GM10847 (cell line): ENCODE data around the gene CCDC192.

ENCODE experiments used
- POLR2A ChIP-seq: IDR thresholded peaks from 2 replicates; pipeline ENCODE4 v1.6.1; 2011; ENCODE audit not compliant: insufficient read length; ENCODE audit errors: extremely low read depth

The CCDC192 gene

DNA sequence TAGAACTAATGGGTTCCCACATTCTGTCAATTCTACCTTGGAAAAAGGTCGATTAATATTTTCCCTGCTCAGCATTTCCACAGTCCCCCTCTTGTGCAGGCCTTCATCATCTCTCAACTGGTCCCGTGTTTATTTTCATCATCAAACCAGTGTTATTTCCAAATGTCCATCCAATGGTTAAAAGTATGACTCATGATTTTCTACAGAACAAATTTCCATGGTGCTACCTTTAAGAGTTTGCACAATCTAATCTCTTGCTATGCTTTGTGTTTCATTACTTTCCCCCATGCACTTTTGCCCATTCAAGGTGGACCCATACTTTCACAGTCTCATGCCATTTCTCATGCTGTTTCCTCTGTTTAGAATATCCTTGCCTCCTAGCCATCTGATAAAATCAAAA is 143.7 kb downstream of the CCDC192 start:
- no peak for TF ChIP-seq POLR2A

DNA sequence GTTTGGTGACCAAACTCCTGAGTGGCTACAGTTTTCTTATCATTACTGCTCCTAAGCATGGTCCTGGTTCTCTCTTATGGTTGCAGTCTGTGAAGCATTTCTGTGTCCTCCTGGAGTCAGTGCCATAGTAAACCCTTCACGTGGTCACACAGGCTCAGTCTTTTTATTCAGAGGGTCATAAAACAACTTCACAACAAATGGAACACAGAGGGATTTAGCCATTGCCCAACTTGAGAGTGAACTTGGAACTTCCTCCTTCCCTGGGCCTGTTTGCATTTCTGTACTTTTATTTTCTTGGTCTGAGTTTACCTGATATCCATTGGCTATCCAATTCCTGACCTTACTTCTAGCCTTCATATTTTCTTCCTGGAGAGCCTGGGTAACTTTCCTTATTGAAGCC is 144.9 kb downstream of the CCDC192 start:
- no peak for TF ChIP-seq POLR2A

DNA sequence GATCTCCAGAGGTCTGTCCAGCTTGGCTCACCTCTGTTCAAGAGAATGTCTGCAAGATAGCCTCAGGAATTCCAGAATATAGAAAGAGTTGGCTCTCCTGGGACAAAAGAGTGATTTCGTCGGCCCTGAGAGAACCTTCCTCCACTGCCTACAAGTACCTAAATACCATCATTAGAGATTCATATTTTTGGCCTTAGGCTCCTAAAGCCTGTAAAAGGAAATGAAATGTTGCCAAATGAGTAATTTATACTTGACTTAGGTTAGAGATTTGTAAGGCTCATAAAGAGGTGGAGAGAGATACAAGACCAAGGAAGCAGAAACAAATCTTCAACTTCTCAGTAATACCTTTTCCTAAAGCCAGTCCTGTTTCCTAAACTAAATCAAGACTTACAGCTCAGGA is 146.2 kb downstream of the CCDC192 start:
- no peak for TF ChIP-seq POLR2A

DNA sequence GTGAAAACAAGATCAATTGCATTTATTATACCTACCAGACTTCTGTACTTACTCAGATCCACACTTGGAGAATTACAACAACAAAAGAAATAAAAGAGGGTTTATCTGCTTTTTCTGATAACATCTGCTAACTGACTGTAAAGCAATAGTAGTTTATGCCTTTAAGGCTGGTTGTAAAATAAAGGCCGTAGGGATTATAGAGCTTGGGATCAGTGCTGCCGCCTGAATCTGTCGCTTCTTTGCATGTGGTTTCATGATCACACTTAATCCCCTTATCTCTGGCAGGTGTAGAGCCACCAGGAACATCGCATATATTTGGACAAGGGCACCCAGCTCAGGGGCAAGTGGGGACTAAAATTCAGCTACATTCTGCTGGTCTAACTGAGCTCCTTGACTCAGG is 146.7 kb downstream of the CCDC192 start:
- TF ChIP-seq POLR2A, result no peak

DNA sequence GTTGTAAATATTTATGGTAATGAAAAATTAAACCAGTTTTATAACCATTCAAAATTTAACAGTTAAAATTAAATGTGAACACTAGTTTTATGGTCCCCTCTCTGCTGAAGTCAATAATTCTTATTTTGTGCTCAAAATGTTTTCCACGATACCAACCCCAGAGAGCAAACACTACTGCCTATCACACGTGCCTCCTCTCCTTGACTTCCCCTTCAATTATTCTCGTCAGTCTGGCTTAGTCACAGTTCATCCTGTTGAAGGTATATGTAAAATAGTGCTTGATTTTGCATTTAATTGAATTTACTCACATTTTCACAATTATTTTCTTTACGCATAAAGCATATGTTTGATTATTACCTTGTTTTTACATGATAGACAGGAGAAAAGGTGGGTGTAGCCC is 148.8 kb downstream of the CCDC192 start:
- TF ChIP-seq POLR2A, result no peak

DNA sequence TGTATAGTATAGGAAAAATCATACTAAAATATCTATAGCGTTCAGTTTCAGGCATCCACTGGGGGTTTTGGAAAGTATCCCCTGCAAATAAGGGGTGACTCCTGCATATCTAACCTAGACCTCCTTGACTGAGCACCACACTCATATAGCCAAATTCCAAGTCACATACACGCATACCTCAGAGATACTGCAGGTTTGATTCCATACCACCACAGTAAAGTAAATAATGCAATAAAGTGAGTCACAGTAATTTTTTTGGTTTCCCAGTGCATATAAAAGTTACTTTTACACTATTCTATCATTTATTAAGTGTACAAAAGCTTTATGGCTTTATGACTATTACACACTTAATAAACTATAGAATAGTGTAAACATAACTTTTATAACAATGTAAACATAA is 151.3 kb downstream of the CCDC192 start:
- TF ChIP-seq POLR2A, result no peak

DNA sequence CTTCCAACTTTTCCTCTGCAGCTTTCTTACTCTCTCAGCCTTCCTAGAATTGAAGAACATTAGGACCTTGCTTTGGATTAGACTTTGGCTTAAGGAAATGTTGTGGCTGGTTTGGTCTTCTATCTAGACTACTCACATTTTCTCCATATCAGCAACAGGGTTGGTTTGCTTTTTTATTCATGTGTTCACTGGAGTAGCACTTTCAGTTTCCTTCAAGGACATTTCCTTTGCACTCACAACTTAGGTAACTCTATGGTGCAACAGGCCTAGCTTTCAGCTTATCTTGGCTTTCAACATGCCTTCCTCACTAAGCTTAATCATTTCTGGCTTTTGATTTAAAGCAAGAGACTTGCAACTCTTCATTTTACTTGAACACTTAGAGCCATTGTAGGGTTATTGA is 153.1 kb downstream of the CCDC192 start:
- no peak for TF ChIP-seq POLR2A

DNA sequence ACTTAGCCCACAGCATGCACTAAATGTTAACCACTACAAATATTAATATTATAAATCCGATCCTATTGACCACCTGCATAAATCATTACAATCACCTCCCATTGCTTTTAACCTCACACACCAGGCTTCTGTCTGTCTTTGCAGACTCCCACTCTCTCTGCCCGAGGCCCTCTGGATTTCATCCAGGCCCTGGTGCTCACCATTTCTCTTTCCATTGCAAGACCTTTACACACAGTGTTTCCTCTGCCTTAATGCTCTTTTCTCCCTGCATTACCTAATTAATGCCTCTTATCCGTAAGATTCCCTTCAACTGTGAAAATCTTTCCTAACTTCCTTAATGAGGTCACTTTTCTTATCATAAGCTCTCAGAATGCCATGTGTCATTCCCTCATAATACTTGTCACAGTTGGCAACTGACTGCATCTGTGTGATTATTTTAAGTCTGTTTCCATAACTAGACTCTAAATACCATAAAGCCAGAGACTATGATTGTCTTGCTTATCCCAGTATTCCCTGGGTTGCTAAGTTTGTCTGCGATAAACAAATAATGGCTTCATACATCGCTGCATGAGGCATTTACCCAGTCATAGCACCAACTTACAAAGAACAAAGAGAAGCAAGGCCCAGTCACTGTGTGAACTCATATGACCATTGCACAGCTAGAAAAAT is 155.1 kb downstream of the CCDC192 start:
- TF ChIP-seq POLR2A, result no peak

DNA sequence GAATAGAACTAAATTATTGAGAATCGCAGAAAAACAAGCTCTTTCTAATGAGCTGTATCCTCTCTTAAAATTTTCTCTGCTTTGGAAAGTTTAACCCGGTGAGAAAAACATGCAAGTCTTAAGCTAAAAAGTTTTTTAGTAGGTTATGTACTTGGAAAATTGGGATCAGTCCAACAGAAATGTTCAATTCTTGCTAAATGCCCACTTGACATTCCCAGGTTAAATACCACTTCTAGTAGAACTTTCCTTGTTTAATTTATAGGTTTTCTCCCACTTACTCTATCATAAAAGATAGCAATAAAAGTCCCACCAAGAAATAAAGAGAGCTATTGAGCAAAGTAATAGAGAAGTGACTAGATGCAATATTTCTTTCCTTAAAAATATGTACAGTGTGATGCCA is 157.1 kb downstream of the CCDC192 start:
- no peak for TF ChIP-seq POLR2A

DNA sequence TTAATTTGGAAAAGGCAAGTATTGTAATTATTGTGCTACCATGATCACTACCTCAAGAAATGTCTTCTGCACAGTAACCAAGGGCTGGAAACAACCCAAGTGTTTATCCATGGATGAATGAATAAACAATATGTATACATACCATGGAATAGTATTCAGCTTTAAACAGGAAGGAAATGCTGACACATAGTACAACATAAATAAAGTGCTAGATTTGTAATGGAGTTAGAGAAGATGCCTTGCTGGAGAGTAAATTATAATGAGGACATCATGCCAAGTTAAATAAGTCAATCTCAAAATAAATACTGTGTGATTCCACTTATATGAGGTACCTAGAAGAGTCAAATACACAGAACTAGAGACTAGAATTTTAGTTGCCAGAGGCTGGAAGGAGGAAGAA is 160.0 kb downstream of the CCDC192 start:
- TF ChIP-seq POLR2A, result no peak

DNA sequence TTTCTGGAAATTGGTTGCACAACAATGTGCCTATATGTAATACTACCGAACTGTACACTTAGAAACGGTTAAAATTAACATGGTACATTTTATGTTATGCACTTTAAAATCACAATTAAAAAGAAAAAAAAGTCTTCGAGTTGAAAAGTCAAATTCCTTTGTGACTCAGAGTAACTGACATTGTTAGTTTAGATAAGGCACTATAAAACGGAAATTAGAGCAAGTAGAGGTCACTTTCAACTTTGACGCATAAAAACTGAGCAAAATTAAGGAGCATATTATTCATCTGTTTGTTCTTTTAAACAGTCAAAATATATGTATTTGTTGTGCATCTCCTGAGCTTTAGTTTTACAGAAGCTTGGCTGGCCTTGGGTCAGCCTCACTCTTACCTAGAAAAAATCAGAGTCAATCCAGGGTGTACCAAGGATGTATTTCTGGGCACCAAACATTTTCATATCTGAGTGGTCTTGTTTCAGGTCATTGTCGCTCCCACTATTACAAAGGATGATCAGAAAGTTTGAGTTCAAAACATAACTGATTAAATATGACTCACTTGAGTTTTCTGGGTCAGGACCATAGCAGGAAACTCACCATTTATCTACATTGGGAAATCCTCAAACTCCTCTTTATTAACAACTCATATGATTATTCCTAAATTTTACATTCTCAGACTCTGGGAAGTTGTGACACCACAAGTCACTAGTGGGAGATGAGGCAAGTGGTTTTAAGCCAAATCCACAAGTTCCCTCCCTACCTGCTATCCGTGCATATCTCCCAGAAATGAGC is 160.6 kb downstream of the CCDC192 start:
- no peak for TF ChIP-seq POLR2A

DNA sequence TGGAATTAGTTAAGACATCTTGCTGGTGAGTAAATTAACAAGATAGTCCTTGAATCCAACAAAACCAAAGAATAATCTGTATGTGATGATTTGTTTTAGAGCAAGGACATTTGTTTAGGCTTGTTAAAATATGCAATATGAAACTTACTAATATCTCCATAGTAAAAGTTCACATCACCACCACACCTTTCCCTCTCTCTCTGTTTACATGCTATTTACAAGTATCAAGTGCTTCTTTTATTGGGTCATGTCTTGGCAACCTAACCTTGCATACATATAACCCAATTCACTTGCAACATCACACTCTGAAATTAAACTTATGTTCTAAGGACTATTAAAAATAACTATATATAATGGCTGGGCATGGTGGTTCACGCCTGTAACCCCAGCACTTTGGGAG is 161.3 kb downstream of the CCDC192 start:
- TF ChIP-seq POLR2A, result no peak

DNA sequence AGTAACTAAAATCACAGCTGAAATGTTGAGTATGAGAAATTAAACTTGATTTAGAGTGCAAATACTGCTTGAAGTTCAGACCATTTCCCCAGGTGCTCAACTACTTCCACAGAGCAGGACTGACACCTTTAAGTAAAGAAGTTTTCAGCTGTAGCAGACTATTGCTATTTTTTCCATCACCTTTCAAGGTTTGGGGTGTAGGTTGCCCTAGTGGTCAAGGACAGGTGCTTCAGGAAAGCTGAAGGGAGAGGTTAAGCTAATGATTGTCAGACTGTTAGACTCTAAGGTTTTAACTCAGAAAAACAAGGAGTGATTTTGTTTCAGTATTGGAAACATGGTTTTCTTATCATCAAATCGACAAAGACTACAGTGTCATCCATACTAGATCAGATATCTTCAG is 162.1 kb downstream of the CCDC192 start:
- no peak for TF ChIP-seq POLR2A

DNA sequence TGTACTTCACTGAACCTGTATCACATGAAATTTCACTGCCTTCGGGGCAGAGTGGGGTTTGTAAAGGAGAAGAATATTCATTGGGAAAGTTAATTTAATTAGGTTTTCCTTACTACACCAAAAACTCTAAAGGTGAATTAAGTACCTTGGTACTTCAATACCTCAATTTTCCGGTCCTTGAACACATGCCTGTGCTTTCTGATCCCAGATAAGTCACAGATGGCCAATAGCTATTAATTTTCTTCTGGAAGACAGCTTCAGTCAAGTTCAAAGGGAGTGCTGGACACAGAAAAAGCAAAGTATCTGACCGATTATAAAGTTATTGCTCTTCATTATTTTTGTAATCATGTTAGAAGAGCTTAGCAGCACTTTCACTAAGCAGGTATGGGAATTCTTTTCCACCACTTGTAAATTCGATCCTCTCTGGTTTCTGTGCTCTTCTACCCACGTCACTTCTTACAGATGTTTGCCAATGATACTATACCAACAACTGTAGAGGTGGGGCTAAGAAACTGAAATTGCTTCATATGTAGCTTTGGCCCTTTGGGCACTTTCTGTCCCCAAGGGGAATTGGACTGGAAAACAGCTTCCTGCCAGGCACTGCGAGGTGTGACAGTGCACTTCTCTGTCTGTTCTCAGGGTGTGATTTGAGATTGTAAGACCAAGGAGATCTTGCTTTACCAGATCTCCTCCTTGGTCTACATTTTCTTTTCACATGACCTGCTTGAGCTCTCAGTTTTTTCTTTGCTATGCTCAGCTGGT is 164.0 kb downstream of the CCDC192 start:
- no peak for TF ChIP-seq POLR2A

DNA sequence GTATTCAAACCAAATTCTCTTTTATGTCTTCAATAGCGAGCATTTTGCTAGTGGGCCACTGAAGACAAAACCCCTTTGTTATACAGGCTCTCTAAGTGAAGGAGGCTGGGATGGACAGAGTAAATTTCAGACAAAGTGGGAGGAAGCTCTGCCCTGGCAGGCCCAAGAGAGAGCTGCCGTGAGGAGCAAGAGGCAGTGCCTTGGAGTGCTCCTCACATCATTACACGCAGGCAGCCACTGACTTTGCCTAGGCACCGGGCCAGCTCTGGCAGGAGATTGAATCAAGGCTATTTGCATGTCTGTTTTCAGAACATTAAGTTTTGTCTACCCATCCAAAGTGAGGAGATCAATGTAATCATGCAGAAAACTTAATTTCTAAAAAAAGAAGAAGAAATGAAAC is 167.7 kb downstream of the CCDC192 start:
- TF ChIP-seq POLR2A, result no peak
